GM12891 (cell line): Measurements from ENCODE around the gene ALPI.

Experiments used
- PAX5 ChIP-seq: IDR thresholded peaks from 2 replicates; pipeline ENCODE4 v1.6.1; 2011; ENCODE audit warnings: low read length, moderate library complexity, mild to moderate bottlenecking; ENCODE audit not compliant: insufficient read depth, severe bottlenecking
- POLR2A ChIP-seq: IDR thresholded peaks from 2 replicates; pipeline ENCODE4 v1.6.1; 2011; ENCODE audit warnings: low read depth, low read length, control low read depth
- POLR2AphosphoS5 ChIP-seq: IDR thresholded peaks from 2 replicates; pipeline ENCODE4 v1.6.1; 2011; ENCODE audit warnings: low read depth, low read length, control low read depth
- POU2F2 ChIP-seq: IDR thresholded peaks from 2 replicates; pipeline ENCODE4 v1.6.1; 2011; ENCODE audit warnings: low read depth, mild to moderate bottlenecking, control low read depth, low read length, moderate library complexity
- SPI1 ChIP-seq: IDR thresholded peaks from 2 replicates; pipeline ENCODE4 v1.6.1; 2011; ENCODE audit warnings: low read depth, low read length, control low read depth
- TAF1 ChIP-seq: IDR thresholded peaks from 2 replicates; pipeline ENCODE4 v1.6.1; 2011; ENCODE audit warnings: low read depth, low read length, control low read depth

DNA sequence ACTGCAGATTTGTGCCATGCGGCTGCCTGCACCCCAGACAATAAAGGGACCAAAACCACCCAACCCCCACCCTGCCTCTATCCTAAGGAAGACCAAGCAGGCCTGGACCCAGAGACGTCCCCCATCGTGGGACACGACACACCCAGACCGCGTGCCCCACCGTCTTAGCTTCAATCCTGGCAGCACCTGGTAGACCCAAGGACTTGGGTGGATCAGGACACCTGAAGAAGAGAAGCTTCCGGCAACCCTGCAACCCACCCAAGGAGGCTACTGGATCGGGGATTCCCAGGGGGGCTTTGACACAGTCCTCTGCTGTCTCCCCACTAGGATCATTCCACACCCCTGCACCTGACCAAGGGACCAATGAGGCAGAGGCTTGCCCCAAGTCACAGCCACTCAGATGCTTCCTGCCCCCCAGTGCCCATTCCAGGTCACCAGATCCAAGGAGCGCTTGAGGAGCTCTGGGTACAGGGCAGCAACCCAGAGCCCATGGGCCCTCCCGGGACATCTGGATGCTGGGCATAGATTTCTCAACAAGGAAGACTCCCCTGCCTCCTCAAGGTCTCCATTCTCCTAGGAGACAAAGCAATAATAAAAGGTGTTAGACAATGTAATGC, 3.6 kb downstream of the ALPI start:
- no peak for TF ChIP-seq POLR2AphosphoS5
- TF ChIP-seq POLR2A = no peak
- no peak for TF ChIP-seq TAF1
- TF ChIP-seq PAX5 = no peak
- no peak for TF ChIP-seq SPI1
- TF ChIP-seq POU2F2 = no peak
